COLO829 (cell line): ENCODE data around the gene AGAP4.
"Not testable (repeated sequence)": the region's sequence is repeated elsewhere in the genome, so short reads cannot be mapped to it uniquely, and the experiment has no call there.

ENCODE experiments used
- DNase-seq: peaks from one replicate; pipeline ENCODE4 v3.0.0; 2012; ENCODE audit warnings: low spot score

AGAP4 gene

GRCh38 chr10:45847400-45847799 lies at the start of gene AGAP4:
Gene AGAP4 (minus strand): TSS chr10:45847500. CDS start chr10:45847347, 153 bp downstream.
- DNase-seq, result not testable (repeated sequence)

GRCh38 chr10:45890721-45891120 lies 43.4 kb upstream of the AGAP4 start:
- DNase-seq, result not testable (repeated sequence)

GRCh38 chr10:45889539-45890230 lies 42.4 kb upstream of the AGAP4 start:
- DNase-seq, result not testable (repeated sequence)

GRCh38 chr10:45882880-45883279 lies 35.6 kb upstream of the AGAP4 start:
- not testable (repeated sequence) for DNase-seq

GRCh38 chr10:45865404-45865803 lies 18.1 kb upstream of the AGAP4 start:
- not testable (repeated sequence) for DNase-seq

GRCh38 chr10:45864264-45864663 lies 17.0 kb upstream of the AGAP4 start:
- not testable (repeated sequence) for DNase-seq

GRCh38 chr10:45863632-45864031 lies 16.3 kb upstream of the AGAP4 start:
- not testable (repeated sequence) for DNase-seq

- DNase-seq, result not testable (repeated sequence)
Measured at GRCh38 chr10:45857931-45858330, 10.6 kb upstream of the AGAP4 start.

GRCh38 chr10:45848467-45848866 lies 1.2 kb upstream of the AGAP4 start:
- not testable (repeated sequence) for DNase-seq

DNA sequence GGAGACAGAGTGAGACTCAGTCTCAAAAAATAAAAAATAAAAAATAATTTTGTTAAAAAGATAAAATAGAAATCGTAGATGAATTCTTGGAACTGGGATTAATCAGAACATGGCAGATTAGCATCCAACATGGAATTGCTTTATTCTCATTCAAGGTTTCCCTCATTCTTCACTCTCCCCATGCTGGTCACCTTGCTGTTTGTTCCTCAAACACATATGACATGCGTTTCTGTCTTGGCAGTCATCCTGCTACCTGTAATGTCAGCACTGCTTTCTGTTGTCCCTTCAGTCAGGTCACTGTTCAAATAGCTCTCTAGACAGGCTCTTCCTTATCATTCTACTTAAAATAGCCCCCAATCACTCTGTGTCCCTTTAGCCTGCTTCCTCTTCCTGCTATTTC lies 24.4 kb downstream of the AGAP4 start:
- not testable (repeated sequence) for DNase-seq

DNA sequence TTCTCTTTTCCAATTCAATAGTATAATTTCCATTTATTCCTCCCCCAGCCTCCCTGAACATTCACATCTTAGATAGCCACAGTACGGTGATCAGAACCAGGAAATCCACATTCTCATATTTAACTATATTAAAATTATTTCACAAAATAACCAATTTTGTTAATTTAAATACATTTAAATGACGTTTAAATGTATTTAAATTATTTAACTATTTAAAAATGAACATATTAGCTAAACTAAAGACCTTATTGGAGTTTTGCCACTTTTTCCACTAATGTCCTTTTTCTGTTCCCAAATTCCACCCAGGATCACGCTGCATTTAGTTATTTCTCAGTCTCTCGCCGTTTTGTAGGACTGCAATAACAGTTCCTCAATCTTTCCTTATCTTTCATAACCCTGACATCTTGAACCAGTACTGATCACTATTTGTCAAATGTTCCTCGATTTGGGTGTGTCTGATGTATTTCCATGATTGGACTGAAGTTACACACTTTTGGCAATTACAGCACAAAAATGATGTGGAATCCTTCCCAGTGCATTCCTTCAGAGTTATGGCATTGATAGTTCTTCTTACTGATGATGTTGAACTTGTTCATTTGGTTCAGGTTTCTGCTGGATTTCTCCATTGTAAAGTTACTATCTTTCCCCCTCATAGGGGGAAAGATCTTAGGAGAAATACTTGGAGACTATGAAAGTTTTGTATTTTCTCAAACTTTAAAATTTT lies 27.0 kb downstream of the AGAP4 start:
- not testable (repeated sequence) for DNase-seq

GRCh38 chr10:45819552-45819951 lies 27.7 kb downstream of the AGAP4 start:
- no peak for DNase-seq

- DNase-seq, result no peak
Measured at GRCh38 chr10:45817912-45818311, 29.4 kb downstream of the AGAP4 start.

DNA sequence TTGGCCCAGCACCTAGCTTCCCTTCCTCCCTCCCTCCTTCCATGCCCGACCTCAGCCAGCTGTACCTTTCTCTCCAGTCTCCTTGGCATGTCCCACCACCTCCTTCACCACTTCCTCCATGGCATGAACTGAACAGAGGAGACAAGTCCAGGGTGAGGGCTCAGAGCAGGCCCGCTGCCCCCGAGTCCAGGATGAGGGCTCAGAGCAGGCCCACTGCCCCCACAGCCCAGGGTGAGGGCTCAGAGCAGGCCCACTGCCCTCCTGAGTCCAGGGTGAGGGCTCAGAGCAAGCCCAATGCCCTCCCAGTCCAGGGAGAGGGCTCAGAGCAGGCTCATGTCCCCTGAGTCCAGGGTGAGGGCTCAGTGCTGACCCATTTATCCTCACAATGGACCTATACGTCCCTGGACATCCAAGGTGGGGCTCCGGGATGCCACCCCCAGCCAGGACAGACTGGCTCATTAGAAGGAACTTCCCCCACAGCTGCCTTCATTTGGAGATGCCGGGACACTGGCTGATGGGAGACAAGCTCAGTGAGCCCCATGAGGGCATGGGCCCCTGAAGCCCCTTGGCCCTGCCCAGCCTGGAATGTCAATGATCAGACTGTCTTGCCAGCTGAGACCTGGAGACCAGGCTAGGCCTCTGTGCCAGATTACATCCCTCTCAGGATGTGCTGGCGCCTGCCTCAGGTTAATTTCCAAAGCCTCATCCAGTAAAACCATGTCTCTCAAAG lies 30.0 kb downstream of the AGAP4 start:
- DNase-seq, result no peak

- DNase-seq, result not testable (repeated sequence)
Measured at GRCh38 chr10:45814146-45814545, 33.2 kb downstream of the AGAP4 start.

DNA sequence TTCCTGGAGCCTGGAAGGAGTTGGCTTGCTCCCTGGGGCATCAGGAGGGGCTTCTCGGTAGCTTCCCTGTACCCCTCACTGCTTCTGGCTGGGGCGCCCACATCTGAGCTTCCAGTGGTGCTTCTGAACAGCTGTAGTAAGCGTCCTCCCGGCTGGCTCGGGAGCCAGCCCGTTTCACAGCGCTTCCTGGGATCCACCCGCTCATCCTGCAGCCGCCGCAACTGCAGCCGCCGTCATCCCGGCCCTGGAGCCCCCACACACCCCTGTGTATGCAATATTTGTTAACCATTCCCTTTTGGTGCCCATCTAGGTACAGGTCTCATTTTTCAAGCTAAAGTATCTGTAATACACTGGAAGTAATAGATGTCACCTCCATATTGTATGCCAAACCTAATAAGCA lies 34.3 kb downstream of the AGAP4 start:
- DNase-seq, result not testable (repeated sequence)

DNA sequence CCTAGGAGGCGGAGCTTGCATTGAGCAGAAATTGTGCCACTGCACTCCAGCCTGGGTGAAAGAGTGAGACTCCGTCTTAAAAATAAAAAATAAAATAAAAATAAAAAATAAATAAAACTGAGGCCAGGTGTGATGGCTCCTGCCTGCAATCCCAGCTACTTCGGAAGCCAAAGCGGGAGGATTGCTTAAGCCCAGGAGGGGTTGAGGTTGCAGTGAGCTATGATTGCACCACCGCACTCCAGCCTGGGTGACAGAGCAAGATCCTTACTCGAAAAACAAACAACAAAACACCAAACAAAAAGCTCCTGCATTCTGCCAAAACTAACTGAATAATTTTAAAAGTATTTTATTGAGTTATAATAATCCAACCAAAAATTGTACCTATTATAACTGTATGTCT lies 36.2 kb downstream of the AGAP4 start:
- no peak for DNase-seq

GRCh38 chr10:45809837-45810236 lies 37.5 kb downstream of the AGAP4 start:
- DNase-seq, result no peak

DNA sequence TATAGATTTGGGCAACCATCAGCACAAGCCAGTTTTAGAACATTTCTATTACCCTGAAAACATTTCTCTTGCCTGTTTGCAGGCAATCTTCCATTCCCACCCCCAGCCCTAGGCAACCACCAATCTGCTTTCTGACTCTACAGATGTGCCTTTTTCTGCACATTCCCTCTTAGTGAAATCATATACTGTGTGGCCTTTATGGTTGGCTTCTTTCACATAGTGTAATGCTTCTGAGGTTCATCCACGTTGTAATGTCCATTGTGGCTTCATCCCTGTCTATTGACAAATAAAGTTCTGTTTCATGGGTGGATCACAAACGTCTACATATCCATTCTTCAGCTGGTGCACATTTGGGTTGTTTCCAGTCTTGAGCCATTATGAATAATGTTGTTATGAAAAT lies 42.3 kb downstream of the AGAP4 start:
- DNase-seq, result not testable (repeated sequence)

GRCh38 chr10:45803060-45804010 lies 44.0 kb downstream of the AGAP4 start:
- not testable (repeated sequence) for DNase-seq

DNA sequence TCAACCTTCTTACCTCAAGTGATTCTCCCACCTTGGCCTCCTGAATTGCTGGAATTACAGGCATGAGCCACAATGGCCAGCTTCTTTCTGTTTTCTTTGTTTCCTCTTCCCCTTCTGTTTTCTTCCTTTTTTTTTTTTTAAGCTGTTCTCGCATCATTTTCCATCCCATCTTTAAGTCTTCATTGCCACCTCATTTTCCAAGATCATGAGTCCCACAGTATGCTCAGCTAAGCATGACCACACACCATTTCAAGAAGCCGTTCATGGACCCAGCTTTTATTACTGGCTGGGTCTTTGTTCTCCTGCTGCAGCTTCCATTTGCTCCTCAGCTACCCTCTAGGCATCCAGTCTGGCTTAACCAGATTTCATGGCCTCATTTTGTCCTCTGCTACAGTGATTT lies 52.5 kb downstream of the AGAP4 start:
- DNase-seq, result not testable (repeated sequence)
